Panc1 (cell line): ENCODE measurements around the gene HIPK3.

Experiments
- CTCF ChIP-seq: fragments of 450-650 bp; IDR thresholded peaks from 2 replicates; pipeline ENCODE4 v1.5.1; 2017; ENCODE audit warnings: mild to moderate bottlenecking
- POLR2AphosphoS5 ChIP-seq: IDR thresholded peaks from 2 replicates; pipeline ENCODE4 v1.6.1; 2012; ENCODE audit warnings: mild to moderate bottlenecking, low read depth, low read length, moderate library complexity
- REST ChIP-seq, 2 experiments: IDR thresholded peaks; 2 replicates each; pipeline ENCODE4 v1.6.1; 2011 to 2012; ENCODE audit warnings: low read depth in 2 of 2, control low read depth in 1 of 2, low read length in 1 of 2, mild to moderate bottlenecking in 1 of 2, moderate library complexity in 1 of 2; ENCODE audit not compliant: insufficient read depth in 1 of 2
- SIN3A ChIP-seq: IDR thresholded peaks from 2 replicates; pipeline ENCODE4 v1.6.1; 2012; ENCODE audit warnings: low read depth, mild to moderate bottlenecking, low read length, moderate library complexity, borderline replicate concordance; ENCODE audit not compliant: insufficient read depth

GRCh38 chr11:33403344-33403743 is 146.2 kb downstream of the HIPK3 start:
- TF ChIP-seq CTCF (no peak), POLR2AphosphoS5 (no peak), REST (IDR thresholded peaks at IDR 0.05; ENCODE audit: insufficient read depth in 1 of 2, low read depth in 2 of 2, low read length in 1 of 2) (no peak), SIN3A (no peak)
